Astrocyte (in vitro differentiated cells and primary cell): ENCODE data around the gene PIAS3. TPM values are rescaled to one million over a fixed set of nuclear protein-coding genes. Genes with fewer than 3 reads are reported as not detected.

ENCODE experiments used
- DNase-seq: peaks from one replicate; pipeline ENCODE4 v3.0.0-alpha.2; 2010; ENCODE audit warnings: low read depth
- FAIRE-seq: peaks from 2 replicates; lab custom pipeline; 2011; peaks lifted over from hg19 to GRCh38; lab: Jason Lieb, UNC
- H2AFZ ChIP-seq: 2 replicates; pipeline ENCODE4 v1.6.0; 2012; ENCODE audit warnings: low read depth, low read length, inconsistent platforms
- H3K27ac ChIP-seq: 2 replicates; pipeline ENCODE4 v1.5.1; 2011; ENCODE audit warnings: low read depth, low read length, inconsistent platforms
- H3K27me3 ChIP-seq: 2 replicates; pipeline ENCODE4 v1.6.0; 2011; ENCODE audit warnings: low read length, inconsistent platforms; ENCODE audit not compliant: insufficient read depth
- H3K36me3 ChIP-seq: 2 replicates; pipeline ENCODE4 v1.5.1; 2011; ENCODE audit warnings: low read length, inconsistent platforms; ENCODE audit not compliant: insufficient read depth
- H3K4me1 ChIP-seq: 2 replicates; pipeline ENCODE4 v1.5.1; 2011; ENCODE audit warnings: low read length, inconsistent platforms; ENCODE audit not compliant: insufficient read depth
- H3K4me2 ChIP-seq: 2 replicates; pipeline ENCODE4 v1.6.0; 2012; ENCODE audit warnings: low read length, inconsistent platforms
- H3K4me3 ChIP-seq: 2 replicates; pipeline ENCODE4 v1.5.1; 2011; ENCODE audit warnings: low read depth, mild to moderate bottlenecking, low read length, inconsistent platforms; ENCODE audit not compliant: insufficient read depth
- H3K79me2 ChIP-seq: 2 replicates; pipeline ENCODE4 v1.6.0; 2012; ENCODE audit warnings: mild to moderate bottlenecking, low read length, inconsistent platforms; ENCODE audit not compliant: insufficient read depth
- H3K9ac ChIP-seq: 2 replicates; pipeline ENCODE4 v1.6.0; 2012; ENCODE audit warnings: mild to moderate bottlenecking, low read length, inconsistent platforms
- H3K9me3 ChIP-seq: 2 replicates; pipeline ENCODE4 v1.5.1; 2012; ENCODE audit warnings: low read depth, mild to moderate bottlenecking, low read length, inconsistent platforms; ENCODE audit not compliant: insufficient read depth
- H4K20me1 ChIP-seq: 2 replicates; pipeline ENCODE4 v1.6.0; 2012; ENCODE audit warnings: low read length, inconsistent platforms; ENCODE audit not compliant: insufficient read depth
- H3K27ac Mint-ChIP-seq: one replicate; pipeline ENCODE4 v1.8.0; 2021; ENCODE audit warnings: mild to moderate bottlenecking, mixed read lengths; ENCODE audit not compliant: unreplicated experiment
- H3K27me3 Mint-ChIP-seq: one replicate; pipeline ENCODE4 v1.8.0; 2021; ENCODE audit warnings: low read depth, mixed read lengths; ENCODE audit not compliant: unreplicated experiment
- H3K36me3 Mint-ChIP-seq: one replicate; pipeline ENCODE4 v1.8.0; 2021; ENCODE audit warnings: low read depth, mixed read lengths; ENCODE audit not compliant: unreplicated experiment
- H3K4me1 Mint-ChIP-seq: one replicate; pipeline ENCODE4 v1.8.0; 2021; ENCODE audit warnings: low read depth, mixed read lengths; ENCODE audit not compliant: unreplicated experiment
- H3K4me3 Mint-ChIP-seq: one replicate; pipeline ENCODE4 v1.8.0; 2021; ENCODE audit warnings: mild to moderate bottlenecking, moderate library complexity, mixed read lengths; ENCODE audit not compliant: unreplicated experiment
- H3K9me3 Mint-ChIP-seq: one replicate; pipeline ENCODE4 v1.8.0; 2021; ENCODE audit warnings: mild to moderate bottlenecking, mixed read lengths; ENCODE audit not compliant: unreplicated experiment
- EZH2 ChIP-seq: IDR thresholded peaks from 2 replicates; pipeline ENCODE4 v1.6.1; 2012; ENCODE audit warnings: mild to moderate bottlenecking, low read length, inconsistent platforms; ENCODE audit not compliant: insufficient read depth
- total RNA-seq: library from RNA; stranded (reverse); gene quantifications from 2 replicates; pipeline ENCODE4 v1.2.1, GENCODE V29; 2021
- TF ChIP-seq, protein P1 (sequence below): IDR thresholded peaks from 2 replicates; pipeline ENCODE4 v1.5.1; 2011; ENCODE audit warnings: low read depth, mild to moderate bottlenecking, inconsistent platforms, low read length, moderate library complexity; ENCODE audit not compliant: insufficient read depth

Gene PIAS3
- total RNA-seq, 1 donor from 2014 or later = 42.6 TPM

- peaks cover 4% of the 10 kb centered on the region for H3K36me3 Mint-ChIP-seq
- DNase-seq (no peak), FAIRE-seq (no peak)
- TF ChIP-seq, protein P1, sequence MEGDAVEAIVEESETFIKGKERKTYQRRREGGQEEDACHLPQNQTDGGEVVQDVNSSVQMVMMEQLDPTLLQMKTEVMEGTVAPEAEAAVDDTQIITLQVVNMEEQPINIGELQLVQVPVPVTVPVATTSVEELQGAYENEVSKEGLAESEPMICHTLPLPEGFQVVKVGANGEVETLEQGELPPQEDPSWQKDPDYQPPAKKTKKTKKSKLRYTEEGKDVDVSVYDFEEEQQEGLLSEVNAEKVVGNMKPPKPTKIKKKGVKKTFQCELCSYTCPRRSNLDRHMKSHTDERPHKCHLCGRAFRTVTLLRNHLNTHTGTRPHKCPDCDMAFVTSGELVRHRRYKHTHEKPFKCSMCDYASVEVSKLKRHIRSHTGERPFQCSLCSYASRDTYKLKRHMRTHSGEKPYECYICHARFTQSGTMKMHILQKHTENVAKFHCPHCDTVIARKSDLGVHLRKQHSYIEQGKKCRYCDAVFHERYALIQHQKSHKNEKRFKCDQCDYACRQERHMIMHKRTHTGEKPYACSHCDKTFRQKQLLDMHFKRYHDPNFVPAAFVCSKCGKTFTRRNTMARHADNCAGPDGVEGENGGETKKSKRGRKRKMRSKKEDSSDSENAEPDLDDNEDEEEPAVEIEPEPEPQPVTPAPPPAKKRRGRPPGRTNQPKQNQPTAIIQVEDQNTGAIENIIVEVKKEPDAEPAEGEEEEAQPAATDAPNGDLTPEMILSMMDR = no peak
- no peak for TF ChIP-seq EZH2
- Histone ChIP-seq H3K27me3 (no peaks in the 10 kb centered on the region), H3K9me3 (no peaks in the 10 kb centered on the region), H4K20me1 (no peaks in the 10 kb centered on the region), H3K4me3 (no peak overlapping the region), H3K4me2 (no peak overlapping the region), H3K79me2 (peaks cover 4% of the 10 kb centered on the region), H3K4me1 (peaks cover 16% of the 10 kb centered on the region), H3K9ac (no peak overlapping the region), H3K27ac (no peak overlapping the region), H3K36me3 (peaks cover 14% of the 10 kb centered on the region), H2AFZ (no peak overlapping the region)
- H3K9me3 Mint-ChIP-seq = no peaks in the 10 kb centered on the region
- no peak overlapping the region for H3K27ac Mint-ChIP-seq
- peaks cover 14% of the 10 kb centered on the region for H3K4me1 Mint-ChIP-seq
- H3K27me3 Mint-ChIP-seq = no peaks in the 10 kb centered on the region
- H3K4me3 Mint-ChIP-seq = no peak overlapping the region
Observed at GRCh38 chr1:145906954-145907753, 48.3 kb upstream of the PIAS3 start.

DNA sequence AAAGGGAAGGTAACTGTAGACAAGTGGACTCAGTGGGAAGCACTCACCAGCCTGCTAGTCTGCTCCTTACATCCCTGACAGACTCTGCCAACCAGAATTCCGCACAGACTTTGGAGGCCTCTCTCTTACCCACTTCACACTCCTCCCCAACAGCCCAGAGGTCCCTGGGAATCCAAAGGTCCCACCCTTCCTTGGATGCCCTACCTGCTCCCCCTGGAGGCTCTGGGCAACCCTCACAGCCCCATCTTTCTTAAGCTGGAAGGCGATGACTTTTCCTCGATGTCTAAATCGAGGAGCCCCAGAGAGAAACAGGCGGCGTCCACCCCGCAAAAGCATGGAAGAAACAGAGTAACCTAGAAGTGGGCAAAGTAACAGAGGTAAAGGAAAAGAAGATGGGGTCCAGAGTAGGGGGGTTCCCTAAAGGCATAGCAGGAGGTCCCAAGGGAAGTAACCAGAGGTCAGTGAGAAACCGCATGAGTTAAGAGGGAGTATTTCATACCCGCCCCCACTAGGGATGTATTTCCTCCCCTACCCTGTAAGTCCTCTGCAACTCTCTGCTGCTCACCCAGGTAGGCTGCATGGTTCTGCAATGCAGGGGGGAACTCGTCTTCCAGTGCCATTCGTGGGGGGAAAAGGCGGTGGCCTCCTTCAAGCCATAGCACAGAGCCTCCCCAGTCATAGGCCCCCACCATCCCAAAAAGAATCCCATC lies 42.6 kb upstream of the PIAS3 start:
- no peak overlapping the region for H3K4me3 ChIP-seq
- H3K79me2 ChIP-seq = no peaks in the 10 kb centered on the region
- H3K9ac ChIP-seq = no peak overlapping the region
- H3K9me3 ChIP-seq = no peaks in the 10 kb centered on the region
- H4K20me1 ChIP-seq = no peaks in the 10 kb centered on the region
- H3K36me3 Mint-ChIP-seq = peaks cover 11% of the 10 kb centered on the region
- peaks cover 8% of the 10 kb centered on the region for H3K27me3 Mint-ChIP-seq
- peaks cover 7% of the 10 kb centered on the region for H3K4me1 Mint-ChIP-seq
- H3K27me3 ChIP-seq = no peaks in the 10 kb centered on the region
- H3K4me2 ChIP-seq = no peak overlapping the region
- no peak for FAIRE-seq
- no peaks in the 10 kb centered on the region for H3K9me3 Mint-ChIP-seq
- H3K36me3 ChIP-seq = no peaks in the 10 kb centered on the region
- no peak for DNase-seq
- peak overlapping the region; percentile 45 for H3K4me3 Mint-ChIP-seq
- no peak overlapping the region for H3K27ac Mint-ChIP-seq
- H2AFZ ChIP-seq = no peak overlapping the region
- H3K27ac ChIP-seq = no peak overlapping the region
- TF ChIP-seq, protein P1 = no peak
- H3K4me1 ChIP-seq = no peaks in the 10 kb centered on the region
